Neuronal stem cell (in vitro differentiated cells): ENCODE results near the gene TSPAN9.

Experiments
- DNase-seq: peaks from one replicate; pipeline ENCODE4 v3.0.0-alpha.2; 2013; ENCODE audit warnings: low spot score
- H2AFZ ChIP-seq: one replicate; pipeline ENCODE4 v1.6.1; 2013; ENCODE audit warnings: mild to moderate bottlenecking, low read length, inconsistent platforms
- H2AK5ac ChIP-seq: 2 replicates; pipeline ENCODE4 v1.6.1; 2013; ENCODE audit warnings: low read depth, mild to moderate bottlenecking, inconsistent platforms, low read length, moderate library complexity, mixed read lengths
- H2BK120ac ChIP-seq: 2 replicates; pipeline ENCODE4 v1.6.1; 2013; ENCODE audit warnings: low read depth, mild to moderate bottlenecking, inconsistent platforms, low read length, moderate library complexity, mixed read lengths
- H2BK12ac ChIP-seq: one replicate; pipeline ENCODE4 v1.6.1; 2013; ENCODE audit warnings: low read length, inconsistent platforms
- H2BK15ac ChIP-seq: 2 replicates; pipeline ENCODE4 v1.6.1; 2013; ENCODE audit warnings: mild to moderate bottlenecking, low read length, inconsistent platforms, mixed read lengths
- H2BK5ac ChIP-seq: one replicate; pipeline ENCODE4 v1.6.1; 2013; ENCODE audit warnings: inconsistent platforms, mild to moderate bottlenecking, low read length, moderate library complexity
- H3K14ac ChIP-seq: one replicate; pipeline ENCODE4 v1.6.1; 2013; ENCODE audit warnings: low read length, inconsistent platforms
- H3K18ac ChIP-seq: 2 replicates; pipeline ENCODE4 v1.6.1; 2013; ENCODE audit warnings: low read length, inconsistent platforms
- H3K23ac ChIP-seq: 2 replicates; pipeline ENCODE4 v1.6.1; 2013; ENCODE audit warnings: low read depth, mild to moderate bottlenecking, mixed read lengths, low read length, inconsistent platforms; ENCODE audit not compliant: poor library complexity
- H3K27ac ChIP-seq: replicated peaks from 3 replicates; pipeline ENCODE4 v1.5.1; 2013; ENCODE audit warnings: low read length, inconsistent platforms
- H3K27me3 ChIP-seq, 3 experiments: 2 replicates each; pipeline ENCODE4 v1.6.1; 2013; ENCODE audit warnings: low read length in 3 of 3, mild to moderate bottlenecking in 2 of 3, inconsistent platforms in 1 of 3, low read depth in 1 of 3, mixed read lengths in 1 of 3, moderate library complexity in 1 of 3; ENCODE audit not compliant: control insufficient read depth in 3 of 3, insufficient read depth in 3 of 3
- H3K36me3 ChIP-seq, 2 donors: replicated peaks in 1 of 2; 2 replicates each; pipeline ENCODE4 v1.6.1; 2013; ENCODE audit warnings: low read length in 2 of 2; ENCODE audit not compliant: control insufficient read depth in 2 of 2, insufficient read depth in 2 of 2
- H3K4ac ChIP-seq: 2 replicates; pipeline ENCODE4 v1.6.1; 2013; ENCODE audit warnings: inconsistent platforms, mild to moderate bottlenecking, low read length, moderate library complexity
- H3K4me1 ChIP-seq, 2 donors: 1 replicate in 1 of 2; 2 replicates in 1 of 2; pipeline ENCODE4 v1.6.1; 2013; ENCODE audit warnings: low read length in 2 of 2, low read depth in 1 of 2; ENCODE audit not compliant: control insufficient read depth in 2 of 2, insufficient read depth in 1 of 2
- H3K4me2 ChIP-seq: one replicate; pipeline ENCODE4 v1.6.1; 2013; ENCODE audit warnings: mild to moderate bottlenecking, low read length, inconsistent platforms; ENCODE audit not compliant: insufficient read depth, poor library complexity, severe bottlenecking
- H3K4me3 ChIP-seq, 2 donors: 2 replicates each; pipeline ENCODE4 v1.5.1; 2013; ENCODE audit warnings: low read length in 2 of 2, mild to moderate bottlenecking in 2 of 2, inconsistent platforms in 1 of 2, moderate library complexity in 1 of 2
- H3K79me1 ChIP-seq: one replicate; pipeline ENCODE4 v1.6.1; 2013; ENCODE audit warnings: low read depth, mild to moderate bottlenecking, inconsistent platforms, low read length, moderate library complexity
- H3K9ac ChIP-seq: one replicate; pipeline ENCODE4 v1.6.1; 2013; ENCODE audit warnings: mild to moderate bottlenecking, low read depth, low read length, inconsistent platforms; ENCODE audit not compliant: poor library complexity
- H3K9me3 ChIP-seq, 2 donors: replicated peaks in 1 of 2; 2 replicates each; pipeline versions ENCODE3 to v1.6.1; 2013; ENCODE audit warnings: low read length in 2 of 2, mild to moderate bottlenecking in 2 of 2, inconsistent platforms in 1 of 2, low read depth in 1 of 2, mixed read lengths in 1 of 2, moderate library complexity in 1 of 2; ENCODE audit not compliant: control insufficient read depth in 2 of 2, insufficient read depth in 1 of 2
- H4K8ac ChIP-seq: one replicate; pipeline ENCODE4 v1.6.1; 2013; ENCODE audit warnings: low read depth, mild to moderate bottlenecking, inconsistent platforms, low read length, moderate library complexity
- H4K91ac ChIP-seq: one replicate; pipeline ENCODE4 v1.6.1; 2013; ENCODE audit warnings: low read length, low read depth, mild to moderate bottlenecking, inconsistent platforms; ENCODE audit not compliant: poor library complexity
- WGBS, 2 donors: extraction: QIAGEN DNeasy Blood & Tissue Kit; methylation state at CpG; one replicate each; pipeline ENCODE4 v1.1.7; 2013; ENCODE audit warnings: missing lambda C conversion rate in 2 of 2, mixed read lengths in 1 of 2; ENCODE audit not compliant: insufficient read length in 2 of 2, insufficient replicate concordance in 1 of 2; ENCODE audit errors: extremely low coverage in 2 of 2; 5-methylcytosine and 5-hydroxymethylcytosine counted together

Gene TSPAN9

DNA sequence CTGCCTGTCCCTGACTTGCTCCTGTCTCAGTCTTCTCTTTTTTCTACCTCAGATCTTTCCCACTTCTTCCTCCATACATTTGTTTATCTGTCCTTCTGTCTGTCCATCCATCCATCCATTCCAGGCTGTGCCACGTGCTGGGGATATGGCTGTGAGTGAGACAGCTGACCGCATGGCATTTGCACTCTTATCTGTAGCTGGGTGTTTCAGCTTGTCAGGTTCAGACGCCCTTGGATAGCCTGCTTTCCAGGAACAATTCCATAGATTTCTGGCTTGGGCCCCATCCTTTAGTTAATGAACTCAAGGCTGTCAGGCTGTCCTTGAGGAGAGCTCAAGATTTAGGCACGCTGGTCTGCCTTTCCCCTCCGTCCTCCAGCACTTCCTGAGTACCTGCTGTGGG, 116.6 kb downstream of the TSPAN9 start:
- H3K23ac ChIP-seq: no peak overlapping the region
- WGBS, 2 donors: no CpG with 5 or more reads among the region's 5 CpGs
- no peaks in the 10 kb centered on the region for H3K9me3 ChIP-seq
- no peak for DNase-seq
- no peak overlapping the region for H3K4me2 ChIP-seq
- H4K91ac ChIP-seq: no peak overlapping the region
- no peak overlapping the region for H3K27ac ChIP-seq
- no peak overlapping the region for H3K4ac ChIP-seq
- H3K27me3 ChIP-seq: peaks cover 0 to under 1% (median 0%) of the 10 kb centered on the region in 3 experiments
- H2AK5ac ChIP-seq: no peak overlapping the region
- H3K4me1 ChIP-seq: peaks cover 8 to 9% of the 10 kb centered on the region in 2 donors
- H2BK15ac ChIP-seq: no peak overlapping the region
- no peak overlapping the region for H3K18ac ChIP-seq
- no peak overlapping the region for H3K4me3 ChIP-seq
- H3K36me3 ChIP-seq: no peaks in the 10 kb centered on the region
- no peak overlapping the region for H3K14ac ChIP-seq
- no peak overlapping the region for H2BK5ac ChIP-seq
- no peak overlapping the region for H4K8ac ChIP-seq
- H2BK12ac ChIP-seq: no peak overlapping the region
- peak overlapping the region; percentile 36 for H3K9ac ChIP-seq
- no peak overlapping the region for H2AFZ ChIP-seq
- H2BK120ac ChIP-seq: no peak overlapping the region
- no peaks in the 10 kb centered on the region for H3K79me1 ChIP-seq

- H3K18ac ChIP-seq: no peak overlapping the region
- H4K8ac ChIP-seq: no peak overlapping the region
- H3K9ac ChIP-seq: no peak overlapping the region
- H3K36me3 ChIP-seq: peaks cover 0 to 2% of the 10 kb centered on the region in 2 donors
- DNase-seq: no peak
- H3K14ac ChIP-seq: peak overlapping the region; percentile 49
- peak overlapping the region; percentile 21 for H2AK5ac ChIP-seq
- H2BK15ac ChIP-seq: no peak overlapping the region
- peaks cover 0 to 2% of the 10 kb centered on the region in 2 donors for H3K9me3 ChIP-seq
- H4K91ac ChIP-seq: no peak overlapping the region
- H3K4me1 ChIP-seq: peaks cover 11 to 13% of the 10 kb centered on the region in 2 donors
- H3K4me2 ChIP-seq: no peak overlapping the region
- peaks cover 0 to 13% (median 6%) of the 10 kb centered on the region in 3 experiments for H3K27me3 ChIP-seq
- H2BK120ac ChIP-seq: no peak overlapping the region
- no peak overlapping the region for H3K4ac ChIP-seq
- H2BK5ac ChIP-seq: no peak overlapping the region
- no peak overlapping the region for H3K4me3 ChIP-seq
- H3K27ac ChIP-seq: no peak overlapping the region
- no peak overlapping the region for H3K23ac ChIP-seq
- no CpG with 5 or more reads among the region's 3 CpGs for WGBS, 2 donors
- no peak overlapping the region for H2AFZ ChIP-seq
- H3K79me1 ChIP-seq: no peaks in the 10 kb centered on the region
- H2BK12ac ChIP-seq: no peak overlapping the region
These were observed 118.2 kb downstream of the TSPAN9 start for GRCh38 chr12:3195337-3195736.

DNA sequence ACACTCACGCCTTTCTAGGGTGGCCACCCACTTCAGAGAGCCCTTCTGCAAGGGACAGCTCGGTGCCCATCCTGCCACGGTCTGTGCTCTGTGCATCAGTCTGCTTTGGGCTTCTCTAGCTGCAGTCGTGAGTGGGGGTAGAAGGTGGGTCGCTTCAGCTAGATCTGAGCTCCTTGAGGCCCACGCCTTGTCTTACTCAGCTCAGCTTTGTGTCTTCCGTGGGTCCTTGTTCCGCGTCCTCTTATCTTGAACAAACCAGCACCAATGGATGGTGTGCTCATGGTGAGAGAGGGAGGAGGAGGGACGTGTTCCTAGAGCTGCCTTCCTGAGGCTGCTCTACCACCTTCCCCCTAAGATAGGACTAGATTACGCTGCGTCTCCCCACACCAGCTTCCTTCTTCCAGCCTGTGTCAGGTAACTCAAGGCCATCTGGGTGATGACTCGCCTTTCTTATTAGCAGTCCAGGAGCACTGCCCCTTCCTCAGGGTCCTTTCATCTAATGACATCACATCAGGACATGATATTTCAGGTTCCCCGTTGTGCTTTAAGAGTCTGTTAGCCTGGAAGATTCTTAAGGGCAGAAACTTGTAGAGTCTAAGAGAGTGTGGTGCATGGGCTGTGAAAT, 118.8 kb downstream of the TSPAN9 start:
- Histone ChIP-seq H2BK120ac (no peak overlapping the region), H3K14ac (peak overlapping the region; percentile 49), H3K4me2 (no peak overlapping the region), H2BK15ac (no peak overlapping the region), H3K18ac (no peak overlapping the region), H3K23ac (no peak overlapping the region), H3K4ac (no peak overlapping the region), H2BK12ac (no peak overlapping the region), H3K27me3 (peaks cover 0 to 17% (median 6%) of the 10 kb centered on the region in 3 experiments), H3K9me3 (peaks cover 0 to 2% of the 10 kb centered on the region in 2 donors), H2BK5ac (no peak overlapping the region), H3K4me3 (no peak overlapping the region), H2AK5ac (peak overlapping the region; percentile 21), H3K36me3 (peaks cover 0 to 2% of the 10 kb centered on the region in 2 donors), H3K27ac (no peak overlapping the region), H2AFZ (no peak overlapping the region), H3K79me1 (no peaks in the 10 kb centered on the region), H3K4me1 (peaks cover 12 to 13% of the 10 kb centered on the region in 2 donors), H3K9ac (no peak overlapping the region), H4K91ac (no peak overlapping the region), H4K8ac (no peak overlapping the region)
- DNase-seq: no peak
- no CpG with 5 or more reads among the region's 14 CpGs for WGBS, 2 donors

DNA sequence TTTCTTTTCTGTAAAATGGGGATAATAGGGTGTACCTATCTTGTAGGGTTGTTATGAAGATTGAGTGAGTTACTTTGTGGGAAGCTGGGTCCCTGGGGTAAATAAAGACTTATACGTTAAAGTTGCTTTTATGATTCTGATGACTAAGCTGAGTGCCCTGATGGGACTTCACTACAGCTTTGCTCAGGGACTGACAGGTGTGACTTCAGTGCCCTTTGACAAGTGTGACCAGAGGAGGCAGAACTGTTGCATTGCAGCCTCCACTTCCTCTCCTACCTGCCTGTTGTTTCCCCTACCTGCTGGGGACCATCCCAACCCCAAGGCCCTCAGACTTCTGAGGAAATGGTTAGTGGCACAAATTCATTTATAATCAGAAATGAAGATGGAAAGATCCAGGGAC, 119.3 kb downstream of the TSPAN9 start:
- H3K14ac ChIP-seq: no peak overlapping the region
- DNase-seq: no peak
- peaks cover 0 to 22% (median 10%) of the 10 kb centered on the region in 3 experiments for H3K27me3 ChIP-seq
- no peak overlapping the region for H3K4ac ChIP-seq
- H4K91ac ChIP-seq: no peak overlapping the region
- H2AFZ ChIP-seq: no peak overlapping the region
- H2BK5ac ChIP-seq: no peak overlapping the region
- H2BK15ac ChIP-seq: no peak overlapping the region
- peaks cover 0 to 2% of the 10 kb centered on the region in 2 donors for H3K9me3 ChIP-seq
- peaks cover 0 to 2% of the 10 kb centered on the region in 2 donors for H3K36me3 ChIP-seq
- no peak overlapping the region for H2BK120ac ChIP-seq
- no peak overlapping the region for H4K8ac ChIP-seq
- no peak overlapping the region for H3K9ac ChIP-seq
- H3K79me1 ChIP-seq: no peaks in the 10 kb centered on the region
- no peak overlapping the region for H3K4me3 ChIP-seq
- H3K23ac ChIP-seq: no peak overlapping the region
- WGBS, 2 donors: no CpG with 5 or more reads among the region's 1 CpG
- H3K18ac ChIP-seq: no peak overlapping the region
- peaks cover 16 to 18% of the 10 kb centered on the region in 2 donors for H3K4me1 ChIP-seq
- H3K4me2 ChIP-seq: no peak overlapping the region
- no peak overlapping the region for H3K27ac ChIP-seq
- H2AK5ac ChIP-seq: no peak overlapping the region
- H2BK12ac ChIP-seq: no peak overlapping the region
